Activated CD8-positive, alpha-beta memory T cell treated with anti-CD3 and anti-CD28 coated beads, Interleukin-2, amount 50 U/mL, for 48 hours (primary cell): ENCODE results near the gene DNAI7.

Source experiments
- DNase-seq: peaks from one replicate; pipeline ENCODE4 v3.0.0-alpha.2; 2020

Gene DNAI7

DNA sequence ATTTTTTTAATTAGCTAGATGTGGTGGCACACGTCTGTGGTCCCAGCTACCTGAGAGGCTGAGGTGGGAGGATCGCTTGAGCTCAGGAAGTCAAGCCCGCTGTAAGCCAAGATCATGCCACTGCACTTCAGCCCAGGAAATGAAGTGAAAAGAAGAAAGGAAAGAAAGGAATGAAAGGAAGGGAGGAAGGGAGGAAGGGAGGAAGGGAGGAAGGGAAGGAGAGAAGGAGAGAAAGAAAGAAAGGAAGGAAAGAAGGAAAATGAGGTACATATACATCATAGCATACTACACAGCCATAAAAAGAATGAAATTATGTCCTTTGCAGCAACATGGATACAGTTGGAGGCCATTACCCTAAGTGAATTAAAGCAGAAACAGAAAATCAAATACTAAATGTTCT is 12.2 kb downstream of the DNAI7 start:
- DNase-seq: no peak

DNA sequence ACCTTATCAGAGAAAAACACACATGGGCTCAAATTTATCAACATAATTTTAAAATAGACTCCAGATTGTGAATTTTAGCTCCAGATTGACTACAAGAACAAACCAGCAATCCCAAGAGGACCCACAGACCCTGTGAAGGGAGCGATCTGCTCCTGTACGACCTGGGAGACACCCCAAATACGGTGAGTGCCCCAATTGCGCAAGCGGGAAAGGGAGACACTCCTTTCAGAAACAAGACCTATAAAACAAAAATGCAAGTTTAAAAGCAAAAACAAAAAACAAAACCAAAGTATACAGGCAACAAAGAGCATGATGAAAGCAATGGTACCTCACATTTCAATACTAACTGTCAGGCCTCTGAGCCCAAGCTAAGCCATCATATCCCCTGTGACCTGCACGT is 32.1 kb downstream of the DNAI7 start:
- DNase-seq: no peak

DNA sequence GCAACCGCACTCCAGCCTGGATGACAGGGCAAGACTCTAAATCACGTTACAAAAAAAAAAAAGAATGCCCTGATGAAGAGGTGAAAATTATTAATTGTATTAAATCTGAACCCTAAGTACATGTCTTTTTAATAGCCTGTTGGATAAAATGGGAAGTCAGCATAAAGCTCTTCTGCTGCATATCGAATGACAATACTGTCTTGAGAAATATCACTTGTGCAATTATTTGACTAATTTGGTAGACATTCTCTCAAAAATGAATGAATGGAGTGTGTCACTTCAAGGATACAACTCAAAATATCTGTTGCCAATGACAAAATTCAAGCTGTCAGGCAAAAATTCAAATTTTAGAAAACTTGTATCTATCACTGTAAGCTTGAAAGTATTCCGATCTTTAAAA is 38.9 kb downstream of the DNAI7 start:
- DNase-seq: no peak

DNA sequence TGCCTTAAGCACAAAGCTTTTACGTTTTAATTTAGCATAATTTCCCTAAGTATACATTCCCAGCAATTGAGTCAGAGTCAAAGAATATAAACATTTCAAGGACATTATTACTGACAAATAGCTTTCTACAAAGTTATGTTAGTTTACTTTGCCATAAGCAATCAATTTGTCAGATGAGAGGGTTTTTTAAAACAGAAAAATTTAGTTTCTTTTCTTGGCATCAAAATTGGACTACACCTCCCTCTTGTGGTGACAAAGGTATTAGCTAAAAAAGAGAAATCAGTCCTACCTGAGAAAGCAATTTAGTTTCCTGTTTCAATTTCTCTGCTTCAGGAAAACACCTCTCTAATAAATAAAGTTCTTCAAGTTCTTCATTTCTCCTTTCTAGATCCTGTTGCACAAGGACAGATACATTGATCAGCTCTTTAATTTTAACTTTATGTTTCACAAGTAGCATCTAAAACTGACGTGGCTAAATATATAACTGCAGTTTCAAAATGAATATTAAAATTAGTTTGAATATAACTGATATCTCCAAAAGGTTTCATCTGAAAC is 39.9 kb downstream of the DNAI7 start:
- no peak for DNase-seq

DNA sequence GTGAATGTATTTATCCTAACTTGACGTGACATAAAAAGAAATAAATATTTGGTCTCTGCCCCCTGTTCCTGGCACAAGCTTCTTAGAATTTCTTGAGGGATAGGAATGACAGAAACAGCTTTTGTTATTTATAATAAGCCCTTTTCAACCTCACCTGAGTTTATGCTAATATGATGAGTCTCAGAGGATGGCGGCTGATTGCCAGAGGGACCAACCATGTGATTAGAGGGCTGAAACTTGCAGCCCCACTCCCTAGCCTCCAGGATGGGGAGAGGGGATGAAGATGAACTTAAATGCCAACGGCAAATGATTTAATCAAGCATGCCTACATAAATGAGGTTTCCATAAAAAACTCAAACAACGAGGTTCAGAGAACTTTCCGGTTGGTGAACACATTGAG is 42.9 kb downstream of the DNAI7 start:
- no peak for DNase-seq

DNA sequence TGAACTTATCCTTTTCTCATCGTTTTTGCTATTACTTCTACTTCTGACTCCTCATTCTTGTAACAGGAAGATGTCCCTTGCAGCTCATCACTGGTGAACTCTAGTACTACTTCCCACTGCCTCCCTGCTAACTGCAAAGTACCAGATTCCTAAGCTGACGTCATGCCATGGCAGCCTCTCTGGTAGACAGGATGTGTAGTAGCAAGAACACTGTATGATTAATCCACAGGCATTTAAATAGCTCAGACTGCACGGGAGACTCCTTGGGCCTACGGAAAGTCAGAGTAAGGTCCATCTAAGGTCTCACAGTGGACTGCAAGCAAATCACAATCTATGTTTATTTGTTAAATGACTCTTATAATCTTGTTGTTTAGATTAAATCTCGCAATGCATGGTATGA is 43.5 kb downstream of the DNAI7 start:
- DNase-seq: no peak

DNA sequence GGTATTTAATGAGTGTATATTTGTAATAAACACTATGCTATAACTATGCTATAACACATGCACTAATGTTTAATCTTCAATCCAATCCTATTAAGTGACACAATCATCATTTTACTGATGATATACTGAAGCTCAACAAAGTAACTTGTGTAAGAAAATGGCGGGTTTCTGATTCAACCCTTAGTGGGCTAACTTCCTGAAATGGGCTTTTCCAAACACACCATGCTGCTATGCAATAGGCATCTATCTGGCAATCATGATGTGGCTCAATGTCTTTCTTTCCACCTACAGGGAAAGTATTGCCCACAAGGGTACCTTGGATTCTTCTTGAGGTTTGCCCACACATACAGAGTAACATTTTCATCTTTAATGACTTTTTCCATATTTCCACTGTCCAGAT is 48.3 kb downstream of the DNAI7 start:
- no peak for DNase-seq

DNA sequence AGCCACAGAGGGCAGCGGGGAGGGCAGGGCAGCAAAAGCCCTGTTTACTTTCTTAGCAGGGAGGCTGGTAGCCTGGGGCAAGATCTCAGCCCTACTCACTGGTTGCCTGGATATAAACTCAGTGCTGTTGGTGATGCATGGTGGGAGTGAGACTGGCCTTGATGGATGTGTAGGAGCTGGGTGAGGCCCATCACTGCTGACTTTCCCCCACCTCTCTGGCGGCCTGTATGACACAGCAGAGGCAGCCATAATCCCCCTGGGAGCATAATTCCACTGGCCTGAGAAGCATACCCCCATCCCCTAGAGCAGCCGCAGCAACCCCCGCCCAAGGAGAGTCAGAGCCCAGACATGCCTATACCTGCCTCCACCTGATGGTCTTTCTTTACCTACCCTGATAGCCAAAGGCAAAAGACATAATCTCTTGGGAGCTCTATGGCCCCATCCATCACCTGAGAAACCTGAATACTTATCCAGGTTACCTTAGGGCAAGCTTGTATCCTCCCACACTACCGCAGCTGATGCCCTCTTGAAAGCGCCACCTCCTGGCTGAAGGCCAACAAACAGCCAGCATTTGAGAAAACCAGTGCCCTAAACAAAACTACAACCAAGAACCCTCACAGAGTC is 59.3 kb downstream of the DNAI7 start:
- DNase-seq: no peak

DNA sequence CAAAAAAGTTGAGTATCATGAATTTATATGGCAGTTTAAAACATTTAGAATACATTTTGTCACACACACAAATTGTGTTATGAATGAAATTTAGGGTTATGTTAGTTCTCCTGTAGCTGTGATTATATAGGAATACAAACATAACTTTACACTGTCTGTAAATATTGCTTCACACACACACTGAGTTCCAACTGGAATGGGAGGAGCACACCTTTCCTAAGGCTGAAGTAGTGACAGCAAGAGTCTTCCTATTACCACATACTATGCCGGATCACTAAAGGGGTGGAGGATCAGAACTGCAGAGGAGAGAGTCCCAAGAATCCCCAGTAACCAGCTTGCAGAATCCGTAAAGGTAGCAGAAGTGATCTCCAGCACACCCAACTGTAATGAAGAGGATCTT is 63.7 kb downstream of the DNAI7 start:
- DNase-seq: no peak

DNA sequence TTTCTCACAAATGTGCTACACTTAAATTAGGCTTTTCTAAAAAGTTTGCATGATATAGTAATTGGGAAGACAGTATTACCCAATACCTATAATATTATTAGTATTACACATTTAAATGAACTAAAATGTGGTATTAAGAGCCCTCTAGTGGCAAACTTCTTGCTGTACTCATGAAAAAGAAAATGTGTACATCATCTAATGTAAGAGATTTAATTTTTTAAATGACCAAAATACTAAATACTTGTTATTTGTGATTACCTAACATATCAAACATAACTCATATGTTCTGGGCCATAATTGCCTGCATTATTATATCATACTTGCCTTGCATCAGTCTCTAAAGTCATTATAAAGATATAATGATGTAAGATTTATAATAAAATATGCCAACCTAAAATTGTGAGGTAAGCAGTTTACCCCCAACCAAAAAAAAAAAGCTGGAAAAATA is 64.2 kb downstream of the DNAI7 start:
- no peak for DNase-seq

DNA sequence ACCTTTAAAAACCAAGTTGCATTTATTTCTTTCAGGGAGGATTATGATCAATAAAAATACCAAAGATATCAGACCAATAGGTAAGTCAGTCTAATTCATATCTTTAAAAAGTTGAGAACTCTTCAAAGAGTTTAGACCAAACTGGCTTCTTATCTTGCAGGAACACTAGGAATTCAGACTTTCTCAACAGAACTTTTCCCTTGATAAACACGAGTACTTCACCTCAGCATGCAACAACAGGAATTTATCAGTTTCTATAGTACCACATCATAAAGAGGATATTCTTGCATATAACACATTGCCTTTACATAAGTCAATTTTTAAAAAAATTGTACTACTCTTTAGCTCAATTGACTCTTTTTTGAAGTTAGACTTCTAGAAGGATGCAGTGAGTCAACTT is 68.2 kb downstream of the DNAI7 start:
- no peak for DNase-seq

DNA sequence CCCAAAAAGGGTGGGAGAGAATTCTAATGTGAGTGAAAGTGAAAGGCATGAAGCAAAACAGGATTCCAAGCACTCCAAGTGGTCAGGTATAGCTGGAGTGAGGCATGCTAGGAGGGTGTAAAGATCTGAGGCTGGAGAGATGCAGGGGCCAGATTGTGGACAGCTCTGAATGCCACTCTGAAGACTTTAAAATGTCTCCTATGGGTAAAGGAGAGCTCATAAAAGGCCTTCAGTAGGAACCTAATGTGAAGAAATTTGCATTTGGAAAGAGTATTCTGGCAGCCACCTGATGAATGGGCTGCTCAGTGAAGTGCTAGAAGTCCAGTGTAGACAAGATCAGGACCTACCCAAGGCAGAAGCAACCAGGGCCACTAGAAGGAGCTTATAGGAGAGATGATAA is 68.9 kb downstream of the DNAI7 start:
- DNase-seq: no peak

DNA sequence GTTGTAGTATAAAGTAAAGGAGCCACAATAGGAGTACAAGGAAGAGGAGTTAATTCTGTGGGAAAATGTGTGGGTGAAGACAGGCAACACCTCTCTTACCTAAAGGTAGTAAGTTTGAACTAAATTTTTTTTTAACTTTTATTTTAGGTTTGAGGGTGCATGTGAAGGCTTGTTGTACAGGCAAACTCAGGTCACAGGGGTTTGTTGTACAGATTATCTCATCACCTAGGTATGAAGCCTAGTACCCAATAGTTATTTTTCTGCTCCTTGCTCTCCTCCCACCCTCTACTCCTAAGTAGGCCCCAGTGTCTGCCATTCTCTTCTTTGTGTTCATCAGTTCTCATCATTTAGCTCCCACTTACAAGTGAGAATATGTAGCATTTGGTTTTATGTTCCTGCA is 70.5 kb downstream of the DNAI7 start:
- DNase-seq: no peak

DNA sequence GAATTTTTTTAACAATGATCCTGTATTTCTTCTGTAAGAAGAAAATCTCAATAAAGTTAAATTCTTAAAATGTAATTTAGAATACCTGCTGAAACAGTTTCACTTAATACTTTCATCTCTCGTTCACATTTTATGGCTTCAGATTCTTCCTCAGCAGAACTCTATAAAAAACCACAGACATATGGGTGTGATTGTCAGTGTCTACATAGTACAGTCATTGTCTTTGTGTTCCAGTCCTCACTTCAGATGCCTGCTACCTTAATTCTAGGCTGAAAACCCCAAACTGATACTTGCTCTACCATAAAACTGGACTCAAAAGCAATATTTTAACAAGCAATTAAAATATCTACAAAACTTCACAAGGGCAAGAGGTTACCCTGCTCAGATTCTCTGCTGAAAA is 71.8 kb downstream of the DNAI7 start:
- DNase-seq: no peak

DNA sequence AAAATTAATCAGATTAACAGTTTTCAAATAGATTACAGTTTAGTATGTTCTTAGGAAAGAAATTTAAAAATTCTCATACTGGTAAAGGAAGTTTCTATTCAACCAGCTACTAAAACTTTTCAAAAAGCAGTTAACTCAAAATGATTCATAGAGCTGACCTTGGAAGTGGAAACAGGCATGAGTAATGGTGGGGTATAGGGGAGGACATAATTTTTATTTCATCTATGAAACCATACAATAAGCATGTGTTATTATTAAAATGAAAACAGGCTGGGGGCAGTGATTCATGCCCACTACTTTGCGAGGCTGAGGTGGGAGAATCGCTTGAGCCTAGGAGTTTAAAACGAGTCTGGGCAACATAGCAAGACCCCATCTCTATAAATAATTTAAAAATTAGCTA is 73.0 kb downstream of the DNAI7 start:
- DNase-seq: no peak

DNA sequence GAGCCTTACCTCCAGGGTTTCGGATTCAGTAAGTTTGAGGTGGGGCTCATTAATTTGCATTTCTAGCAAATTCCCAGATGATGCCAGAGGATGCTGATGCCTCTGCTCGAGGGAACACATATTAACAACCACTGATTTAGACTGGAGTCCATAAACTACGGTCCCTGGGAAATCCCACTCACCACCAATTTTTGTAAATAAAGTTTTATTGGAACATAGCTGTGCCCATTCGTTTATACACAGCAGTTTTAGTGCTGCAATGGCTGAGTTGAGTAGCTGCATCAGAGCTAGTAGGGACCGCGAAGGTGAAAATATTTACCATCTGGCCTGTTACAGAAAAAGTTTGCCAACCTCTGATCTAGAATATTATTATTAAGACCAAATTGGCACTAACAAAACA is 73.8 kb downstream of the DNAI7 start:
- no peak for DNase-seq

DNA sequence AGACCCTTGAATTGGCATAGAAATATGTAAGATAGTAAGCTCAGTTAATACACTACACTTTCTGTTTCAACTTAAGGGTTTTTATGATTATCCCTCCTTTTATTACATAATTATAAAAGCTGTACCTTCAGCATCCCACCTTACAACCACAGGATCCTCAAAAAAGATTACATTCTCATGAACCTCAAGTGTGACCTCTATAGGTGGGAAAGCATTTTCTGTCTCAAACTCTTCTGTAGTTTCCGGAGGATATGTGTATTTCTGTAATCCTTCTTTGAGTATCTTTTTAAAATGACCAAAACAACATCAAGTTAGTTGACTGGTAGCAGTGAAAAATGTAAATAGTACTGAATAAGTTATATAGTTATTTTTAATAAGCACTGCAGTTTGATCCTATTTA is 75.9 kb downstream of the DNAI7 start:
- no peak for DNase-seq

DNA sequence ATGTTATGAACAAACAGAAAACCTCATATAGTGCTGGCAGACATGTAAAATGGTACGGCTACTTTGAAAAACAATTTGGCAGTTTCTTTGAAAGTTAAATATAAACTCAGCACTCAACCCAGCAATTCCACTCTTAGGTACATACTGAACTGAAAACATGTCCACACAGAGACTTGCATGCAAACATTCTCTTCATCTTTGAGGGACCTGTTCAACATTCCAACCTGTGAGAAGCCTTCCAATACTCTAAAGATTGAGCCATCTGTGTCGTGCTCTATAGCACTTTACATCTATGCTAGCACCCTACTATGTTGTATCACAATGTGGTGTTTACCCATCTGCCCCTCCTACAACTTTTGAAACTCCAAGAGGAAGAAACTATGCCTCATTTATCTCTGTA is 79.3 kb downstream of the DNAI7 start:
- no peak for DNase-seq

DNA sequence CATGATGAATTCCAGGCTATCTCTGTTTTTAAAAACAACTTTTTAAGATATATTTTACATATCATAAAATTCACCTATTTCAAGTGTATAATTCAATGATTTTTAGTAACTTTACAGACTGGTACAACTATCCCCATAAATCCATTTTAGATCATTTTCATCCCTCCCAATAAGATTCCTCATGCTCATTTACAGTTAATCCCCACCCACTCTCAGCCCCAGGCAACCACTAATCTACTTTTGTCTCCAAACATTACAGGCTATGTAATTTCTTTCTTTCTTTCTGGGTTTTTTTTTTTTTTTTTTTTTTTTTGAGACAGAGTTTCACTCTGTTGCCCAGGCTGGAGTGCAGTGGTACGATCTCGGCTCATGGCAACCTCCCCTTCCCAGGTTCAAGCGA is 81.3 kb downstream of the DNAI7 start:
- DNase-seq: no peak

DNA sequence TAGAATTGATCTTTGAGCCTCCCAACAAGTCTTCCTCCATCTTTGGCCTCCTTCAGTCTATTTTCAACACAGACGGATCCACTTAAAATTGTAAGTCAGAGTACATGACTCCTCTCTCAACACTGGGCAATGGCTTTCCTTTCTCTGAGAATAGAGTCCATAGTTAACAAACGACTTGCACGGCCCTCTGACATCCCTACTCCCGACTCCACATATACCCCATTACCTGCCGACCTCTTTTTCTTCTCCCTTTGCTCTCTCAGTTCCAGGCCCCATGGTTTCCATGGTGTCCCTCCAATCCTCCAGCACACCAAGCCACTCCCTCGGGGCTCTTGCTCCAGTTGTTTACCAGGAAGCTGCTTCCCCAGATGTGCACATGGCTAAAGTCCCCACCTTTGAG is 84.7 kb downstream of the DNAI7 start:
- DNase-seq: no peak

DNA sequence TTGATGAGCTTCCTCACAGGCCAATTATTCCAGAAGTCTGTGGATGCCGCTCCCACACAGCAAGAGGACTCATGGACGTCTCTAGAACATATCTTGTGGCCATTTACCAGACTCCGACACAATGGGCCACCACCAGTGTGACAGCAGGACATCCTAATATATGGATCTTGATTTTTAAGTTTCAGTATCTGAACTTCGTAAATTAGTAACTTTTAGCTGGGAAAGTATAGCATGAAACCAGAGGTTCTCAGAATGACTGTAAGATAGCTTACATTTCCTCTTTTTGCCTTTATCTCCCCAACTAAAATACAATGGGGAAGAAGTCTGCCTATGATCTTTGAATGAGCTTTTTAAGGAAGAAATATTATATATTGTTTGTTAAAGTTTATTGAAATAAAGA is 87.0 kb downstream of the DNAI7 start:
- no peak for DNase-seq

DNA sequence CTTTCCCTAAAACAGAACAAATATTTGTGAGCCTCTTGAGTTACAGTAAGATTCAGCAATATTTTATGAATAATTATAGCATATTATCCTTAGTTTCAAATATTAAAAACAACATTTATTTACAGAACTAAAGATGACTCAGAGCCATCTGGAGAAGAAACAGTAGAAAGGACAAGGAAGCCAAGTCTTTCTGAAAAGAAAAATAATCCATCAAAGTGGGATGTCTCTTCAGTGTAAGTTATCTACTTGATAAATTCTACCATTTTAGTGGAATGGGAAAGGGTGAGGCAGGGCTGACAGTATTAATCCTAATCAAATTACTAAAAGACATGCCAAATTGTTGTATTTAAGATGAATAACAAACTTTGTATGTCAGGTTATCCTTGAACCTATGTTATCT is 88.1 kb downstream of the DNAI7 start:
- DNase-seq: no peak

DNA sequence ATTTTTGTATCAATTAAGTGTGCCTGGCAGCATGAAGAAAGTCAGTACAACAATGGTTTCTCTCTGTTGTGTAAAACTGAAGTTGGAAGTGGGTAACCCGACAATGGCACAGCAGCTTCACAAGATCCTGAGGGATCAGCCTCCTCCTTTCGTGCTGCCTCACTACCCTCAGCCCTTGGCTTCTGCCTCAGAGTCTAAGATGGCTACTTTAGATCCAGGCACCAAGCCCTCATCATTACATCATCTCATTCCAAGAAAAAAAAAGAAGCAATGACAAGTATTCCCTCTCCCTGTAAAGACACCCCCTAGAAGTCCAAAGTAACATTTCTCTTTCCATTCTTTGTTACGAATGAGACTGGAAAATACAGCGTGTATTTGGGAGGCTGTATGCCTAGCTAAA is 92.6 kb downstream of the DNAI7 start:
- DNase-seq: no peak

DNA sequence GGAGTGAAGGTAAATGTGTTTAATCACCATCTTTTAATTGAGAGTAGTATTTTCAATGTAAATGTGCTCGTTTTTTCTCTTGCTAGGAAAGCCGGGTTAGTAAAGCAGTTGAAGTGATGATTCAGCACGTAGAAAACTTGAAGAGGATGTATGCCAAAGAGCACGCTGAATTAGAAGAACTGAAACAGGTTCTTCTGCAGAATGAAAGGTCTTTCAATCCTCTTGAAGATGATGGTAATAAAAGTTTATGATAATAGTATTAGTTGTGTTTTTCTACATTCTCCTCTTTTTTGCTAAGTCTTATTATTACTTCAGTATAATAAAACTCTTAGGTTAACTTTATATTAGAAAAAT is 93.9 kb downstream of the DNAI7 start:
- no peak for DNase-seq

DNA sequence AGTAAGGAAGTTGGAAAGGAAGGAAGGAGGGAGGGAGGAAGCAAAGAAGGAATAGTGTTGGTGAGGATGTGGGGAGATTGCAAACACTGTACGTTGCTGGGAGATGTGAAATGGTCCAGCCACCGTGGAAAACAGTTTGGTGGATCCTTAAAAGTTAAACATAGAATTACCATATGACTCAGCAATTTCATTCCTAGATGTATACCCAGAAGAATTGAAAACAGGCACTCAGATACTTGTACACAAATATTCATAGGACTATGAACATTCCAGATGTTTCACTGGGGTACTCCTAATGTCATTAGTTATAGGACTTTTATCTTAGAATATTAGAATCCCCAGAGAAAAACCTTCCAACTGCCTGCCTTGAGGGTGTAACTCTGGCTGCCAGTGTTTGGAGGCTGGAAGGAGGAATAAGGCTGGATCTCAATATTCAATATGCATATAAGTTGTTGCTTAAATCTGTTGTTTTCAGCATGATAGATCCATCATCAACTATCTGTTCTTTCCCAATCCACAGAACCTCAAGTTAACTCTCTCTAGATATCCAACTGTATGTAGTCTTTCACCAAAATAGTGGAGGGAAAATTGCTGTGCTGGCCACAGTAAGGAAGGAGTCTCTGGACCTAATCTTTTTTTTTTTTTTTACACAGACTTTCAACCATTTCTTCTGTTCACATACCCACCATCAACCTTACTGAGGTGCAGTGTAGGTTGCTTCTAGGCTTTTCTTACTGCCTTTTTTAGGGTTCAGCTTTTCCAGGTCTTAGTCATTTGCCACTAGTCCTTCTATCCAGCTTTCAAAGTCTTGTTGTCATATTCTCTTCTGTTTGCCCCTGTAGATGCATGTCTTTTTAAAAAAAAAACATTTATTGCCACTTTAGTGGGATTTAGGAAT is 94.5 kb downstream of the DNAI7 start:
- no peak for DNase-seq
